ENCODE data around the gene FN3KRP.

The FN3KRP gene

DNA sequence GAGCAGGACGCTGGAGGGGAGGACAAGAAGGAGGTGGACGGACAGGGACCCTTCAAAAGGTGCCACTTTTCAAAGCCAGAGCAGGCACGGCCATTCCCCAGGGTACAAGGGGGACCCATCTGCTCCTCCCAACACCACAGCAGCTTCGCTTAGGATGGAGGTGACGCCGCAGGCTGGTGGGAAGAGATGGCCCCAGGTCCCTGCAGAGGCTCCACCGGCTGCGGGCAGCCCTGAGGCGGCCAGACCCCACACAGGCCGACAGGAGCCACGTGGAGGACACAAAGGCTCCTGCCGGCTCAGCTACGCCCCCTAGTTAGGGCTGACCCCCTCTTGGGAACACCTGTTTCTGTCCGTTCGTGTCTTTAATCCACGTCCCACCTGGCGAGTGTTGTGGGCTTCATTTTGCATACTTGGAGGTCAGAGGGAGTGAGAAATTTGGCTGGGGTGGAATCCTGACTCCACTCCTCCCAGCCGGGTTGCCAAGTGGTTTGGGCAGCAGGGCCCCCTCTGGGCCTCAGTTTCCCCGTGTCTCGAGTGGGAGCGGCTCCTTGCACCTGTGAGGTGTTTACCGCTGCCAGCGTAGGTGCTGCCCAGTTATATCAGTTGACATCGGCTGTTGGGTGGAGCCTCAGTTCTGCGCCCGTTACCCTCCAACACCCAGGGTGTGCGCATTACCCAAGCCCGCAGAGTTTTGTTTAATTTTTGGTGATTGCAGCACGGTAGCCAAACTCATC lies 5.8 kb upstream of the FN3KRP start:
- ATAC-seq, result no peak

DNA sequence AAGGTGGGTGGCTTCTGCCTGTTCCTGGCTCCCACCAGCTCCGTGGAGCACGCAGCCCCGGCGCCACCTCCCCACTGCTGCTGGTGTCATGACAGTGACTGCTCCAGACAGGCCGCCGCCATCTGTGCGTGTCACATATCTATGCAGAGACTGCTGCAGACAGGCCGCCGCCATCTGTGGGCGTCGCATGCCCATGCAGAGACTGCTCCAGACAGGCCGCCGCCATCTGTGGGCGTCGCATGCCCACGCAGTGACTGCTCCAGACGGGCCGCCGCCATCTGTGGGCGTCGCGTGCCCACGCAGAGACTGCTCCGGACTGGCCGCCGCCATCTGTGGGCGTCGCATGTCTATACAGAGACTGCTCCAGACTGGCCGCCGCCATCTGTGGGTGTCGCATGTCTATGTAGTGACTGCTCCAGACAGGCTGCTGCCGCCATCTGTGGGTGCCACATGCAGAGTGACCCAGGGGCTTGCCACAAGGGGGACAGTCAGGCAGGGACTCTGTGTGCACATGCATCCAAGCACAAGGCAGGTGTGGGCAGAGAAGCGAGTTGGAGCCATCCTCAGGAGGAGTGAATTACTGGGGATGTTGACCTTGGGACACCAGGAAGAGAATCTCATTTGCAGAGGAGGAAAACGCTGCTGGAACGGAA lies 3.3 kb upstream of the FN3KRP start:
- ATAC-seq (no peak), DNase-seq (no peak)
- H3K36me3 Mint-ChIP-seq (ENCODE audit: low read depth), result peaks cover 1% of the 10 kb centered on the region
- H3K9me3 Mint-ChIP-seq, result no peaks in the 10 kb centered on the region
- no peaks in the 10 kb centered on the region for H3K27me3 Mint-ChIP-seq
- no peak overlapping the region for H3K27ac Mint-ChIP-seq
- H3K4me1 Mint-ChIP-seq, result peaks cover 18% of the 10 kb centered on the region
- no peak overlapping the region for H3K4me3 Mint-ChIP-seq

More for the DNA sequence above, 5.8 kb upstream of the FN3KRP start:
- Mint-ChIP-seq H3K36me3 (ENCODE audit: low read depth) (no peaks in the 10 kb centered on the region), H3K27me3 (no peaks in the 10 kb centered on the region), H3K27ac (no peak overlapping the region), H3K9me3 (no peaks in the 10 kb centered on the region), H3K4me3 (no peak overlapping the region), H3K4me1 (peaks cover 7% of the 10 kb centered on the region)
- DNase-seq, result no peak

DNA sequence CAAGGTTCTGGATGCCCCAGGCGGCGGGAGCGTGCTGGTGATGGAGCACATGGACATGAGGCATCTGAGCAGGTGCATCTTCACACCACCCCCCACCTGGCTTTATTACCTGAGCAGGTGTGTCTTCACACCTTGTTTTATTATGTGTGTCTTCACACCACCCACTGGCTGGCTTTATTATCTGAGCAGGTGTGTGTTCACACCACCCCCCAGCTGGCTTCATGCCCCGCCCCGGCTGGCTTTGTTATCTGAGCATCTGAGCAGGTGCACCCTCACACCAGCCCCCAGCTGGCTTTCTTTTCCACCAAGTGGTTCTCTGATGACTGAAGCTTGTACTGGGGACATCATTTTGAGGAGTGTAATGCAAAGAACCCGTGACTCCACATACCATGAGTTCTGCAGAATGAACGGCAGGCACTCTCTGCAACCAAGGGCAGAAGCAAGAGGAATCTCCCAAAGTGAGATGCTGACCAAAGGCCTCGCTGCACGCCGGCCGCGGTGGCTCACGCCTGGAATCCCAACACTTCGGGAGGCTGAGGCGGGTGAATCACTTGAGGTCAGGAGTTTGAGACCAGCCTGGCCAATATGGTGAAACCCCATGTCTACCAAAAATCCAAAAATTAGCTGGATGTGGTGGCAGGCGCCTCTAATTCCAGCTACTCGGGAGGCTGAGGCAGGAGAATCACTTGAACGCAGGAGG lies 2.6 kb downstream of the FN3KRP start:
- Mint-ChIP-seq H3K36me3 (ENCODE audit: low read depth) (peaks cover 22% of the 10 kb centered on the region), H3K27me3 (no peaks in the 10 kb centered on the region), H3K4me1 (peaks cover 18% of the 10 kb centered on the region), H3K27ac (no peak overlapping the region), H3K4me3 (no peak overlapping the region), H3K9me3 (no peaks in the 10 kb centered on the region)
- ATAC-seq (no peak), DNase-seq (no peak)

DNA sequence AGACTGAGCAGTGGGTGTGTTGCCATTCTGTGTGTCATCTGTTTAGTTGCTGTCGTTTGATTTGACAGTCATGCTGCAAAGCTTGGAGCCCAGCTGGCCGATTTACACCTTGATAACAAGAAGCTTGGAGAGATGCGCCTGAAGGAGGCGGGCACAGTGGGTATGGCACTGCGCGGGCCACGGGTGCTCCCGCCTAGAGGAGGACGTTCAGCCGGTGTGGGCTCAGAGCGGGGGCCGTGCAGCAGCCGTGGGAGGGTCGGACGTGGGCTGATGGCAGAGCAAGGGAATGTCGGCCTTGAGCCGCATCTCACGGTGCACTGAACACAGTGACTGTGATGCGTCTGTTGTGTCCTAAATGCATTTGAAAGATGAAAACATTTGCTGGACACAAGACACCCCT lies 3.7 kb downstream of the FN3KRP start:
- DNase-seq (no peak), ATAC-seq (no peak)
- H3K4me1 Mint-ChIP-seq, result peaks cover 18% of the 10 kb centered on the region
- no peaks in the 10 kb centered on the region for H3K9me3 Mint-ChIP-seq
- no peak overlapping the region for H3K4me3 Mint-ChIP-seq
- no peaks in the 10 kb centered on the region for H3K27me3 Mint-ChIP-seq
- peaks cover 22% of the 10 kb centered on the region for H3K36me3 Mint-ChIP-seq (ENCODE audit: low read depth)
- H3K27ac Mint-ChIP-seq, result no peak overlapping the region

GRCh38 chr17:82722341-82723013 lies 6.0 kb downstream of the FN3KRP start:
- no peak for DNase-seq
- H3K27ac Mint-ChIP-seq, result no peak overlapping the region
- H3K36me3 Mint-ChIP-seq (ENCODE audit: low read depth), result peaks cover 27% of the 10 kb centered on the region
- H3K4me1 Mint-ChIP-seq, result peaks cover 7% of the 10 kb centered on the region
- H3K4me3 Mint-ChIP-seq, result no peak overlapping the region
- H3K27me3 Mint-ChIP-seq, result no peaks in the 10 kb centered on the region
- ATAC-seq, result no peak
- no peaks in the 10 kb centered on the region for H3K9me3 Mint-ChIP-seq

DNA sequence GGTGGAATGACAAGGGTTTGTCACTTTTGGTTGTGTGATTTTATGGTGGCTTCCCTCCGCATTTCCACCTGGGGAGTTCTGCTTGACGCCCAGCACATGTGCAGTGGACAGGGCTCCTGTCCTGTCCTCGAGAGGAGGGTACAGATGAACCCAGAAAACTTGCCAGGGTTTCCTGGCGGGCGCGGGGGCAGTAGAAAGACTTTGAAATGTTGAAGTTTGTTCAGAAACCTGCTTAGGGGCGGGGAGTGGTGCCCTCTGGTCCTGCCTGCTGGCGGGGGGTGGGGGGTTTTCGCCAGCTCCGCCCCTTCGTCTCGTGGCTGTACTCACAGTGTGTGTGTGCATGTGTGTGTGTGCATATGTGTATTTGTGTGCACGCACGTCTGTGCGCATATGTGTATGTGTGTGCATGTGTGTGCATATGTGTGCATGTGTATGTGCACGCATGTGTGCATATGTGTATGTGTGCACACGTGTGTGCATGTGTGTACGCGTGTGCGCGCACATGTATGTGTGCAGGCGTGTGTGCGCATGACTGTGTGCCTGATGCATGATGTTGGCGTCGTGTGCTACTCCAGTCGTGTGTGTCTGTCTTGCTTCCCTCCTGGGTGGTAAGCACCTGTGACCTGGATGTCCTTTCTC lies 6.8 kb downstream of the FN3KRP start:
- H3K27ac Mint-ChIP-seq, result no peak overlapping the region
- no peaks in the 10 kb centered on the region for H3K9me3 Mint-ChIP-seq
- H3K36me3 Mint-ChIP-seq (ENCODE audit: low read depth), result peaks cover 27% of the 10 kb centered on the region
- DNase-seq (no peak), ATAC-seq (no peak)
- H3K27me3 Mint-ChIP-seq, result no peaks in the 10 kb centered on the region
- no peaks in the 10 kb centered on the region for H3K4me1 Mint-ChIP-seq
- H3K4me3 Mint-ChIP-seq, result no peak overlapping the region

DNA sequence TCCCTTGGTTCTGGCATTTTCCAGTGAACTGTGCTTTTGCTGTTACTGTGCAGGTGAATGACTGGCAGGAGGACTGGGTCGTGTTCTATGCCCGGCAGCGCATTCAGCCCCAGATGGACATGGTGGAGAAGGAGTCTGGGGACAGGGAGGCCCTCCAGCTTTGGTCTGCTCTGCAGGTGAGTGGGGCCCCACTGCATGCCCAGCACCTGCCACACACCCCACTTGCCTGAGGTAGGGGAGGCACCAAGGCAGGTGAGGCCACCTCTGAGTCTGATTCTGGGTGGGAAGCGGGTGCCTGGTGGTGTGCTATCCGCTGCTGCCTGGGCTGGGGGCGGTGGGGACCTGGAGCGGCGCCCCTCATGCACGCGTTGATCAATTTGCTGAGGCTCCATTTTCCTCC lies 9.9 kb downstream of the FN3KRP start:
- Mint-ChIP-seq H3K9me3 (no peaks in the 10 kb centered on the region), H3K36me3 (ENCODE audit: low read depth) (peaks cover 20% of the 10 kb centered on the region), H3K4me3 (no peak overlapping the region), H3K4me1 (no peaks in the 10 kb centered on the region), H3K27ac (no peak overlapping the region), H3K27me3 (no peaks in the 10 kb centered on the region)
- DNase-seq, result no peak
- ATAC-seq, result no peak

- Mint-ChIP-seq H3K9me3 (peaks cover 6% of the 10 kb centered on the region), H3K36me3 (ENCODE audit: low read depth) (peaks cover 19% of the 10 kb centered on the region), H3K27ac (no peak overlapping the region), H3K27me3 (no peaks in the 10 kb centered on the region), H3K4me1 (no peaks in the 10 kb centered on the region), H3K4me3 (no peak overlapping the region)
- DNase-seq (no peak), ATAC-seq (no peak)
Measured at GRCh38 chr17:82729479-82730260, 13.2 kb downstream of the FN3KRP start.

- H3K4me1 Mint-ChIP-seq, result peaks cover 4% of the 10 kb centered on the region
- DNase-seq (no peak), ATAC-seq (no peak)
- H3K4me3 Mint-ChIP-seq, result no peak overlapping the region
- H3K36me3 Mint-ChIP-seq (ENCODE audit: low read depth), result peaks cover 13% of the 10 kb centered on the region
- H3K9me3 Mint-ChIP-seq, result peaks cover 6% of the 10 kb centered on the region
- H3K27me3 Mint-ChIP-seq, result peaks cover 2% of the 10 kb centered on the region
- H3K27ac Mint-ChIP-seq, result no peak overlapping the region
Measured at GRCh38 chr17:82732118-82732743, 15.7 kb downstream of the FN3KRP start.

- H3K27ac Mint-ChIP-seq, result no peak within 1 kb of the TSS
- H3K4me1 Mint-ChIP-seq, result peaks cover 4% of the 10 kb centered on the region
- peaks cover 17% of the 10 kb centered on the region for H3K36me3 Mint-ChIP-seq (ENCODE audit: low read depth)
- peak; percentile 28 for ATAC-seq
- H3K27me3 Mint-ChIP-seq, result peaks cover 2% of the 10 kb centered on the region
- H3K9me3 Mint-ChIP-seq, result peaks cover 6% of the 10 kb centered on the region
- peak within 1 kb of the TSS; percentile 51 for H3K4me3 Mint-ChIP-seq
- DNase-seq, result peak; percentile 23
Measured at GRCh38 chr17:82734987-82735866, 18.7 kb downstream of the FN3KRP start, which contains the start of gene FN3K. TSS of gene FN3K (plus strand) at chr17:82735615. CDS start at chr17:82735637, 22 bp downstream.

- peaks cover 2% of the 10 kb centered on the region for H3K27me3 Mint-ChIP-seq
- DNase-seq (no peak), ATAC-seq (no peak)
- no peak overlapping the region for H3K27ac Mint-ChIP-seq
- H3K9me3 Mint-ChIP-seq, result peaks cover 16% of the 10 kb centered on the region
- H3K4me3 Mint-ChIP-seq, result no peak overlapping the region
- peaks cover 29% of the 10 kb centered on the region for H3K36me3 Mint-ChIP-seq (ENCODE audit: low read depth)
- peaks cover 4% of the 10 kb centered on the region for H3K4me1 Mint-ChIP-seq
Measured at GRCh38 chr17:82736511-82737185, 20.1 kb downstream of the FN3KRP start.

Measured in activated naive CD8-positive, alpha-beta T cell treated with anti-CD3 and anti-CD28 coated beads, Interleukin-2, amount 50 U/mL, for 24 hours (primary cell).